Panc1 (cell line): Measurements from ENCODE around the gene DLG2. TPM values are rescaled to one million over a fixed set of nuclear protein-coding genes. Genes with fewer than 3 reads are reported as not detected.

Source experiments
- ATAC-seq: fragments of 200-7000 bp; cut with Tn5 transposase; 2 replicates; pipeline ENCODE4 v1.9.1; 2020; ENCODE audit warnings: mild to moderate bottlenecking, moderate library complexity
- BruUV-seq: library from RNA; stranded (reverse); fragments of 400-500 nt; replicated peaks from 2 replicates; lab custom pipeline; 2021; lab: Mats Ljungman, UMichigan
- CTCF ChIA-PET: fragments of 300-600 bp; sonication (Branson Sonifier 250); formaldehyde crosslinking; loops from one replicate; lab custom pipeline; 2022; ENCODE audit warnings: antibody characterized with exemption; lab: Charles Lee
- POLR2A ChIA-PET: fragments of 300-600 bp; sonication (Branson Sonifier 250); formaldehyde crosslinking; loops from one replicate; lab custom pipeline; 2022; ENCODE audit warnings: antibody characterized with exemption; lab: Charles Lee
- DNase-seq: peaks from one replicate; pipeline ENCODE4 v3.0.0-alpha.2; 2010; ENCODE audit warnings: low read depth, low spot score
- H3K27ac ChIP-seq: 2 replicates; pipeline ENCODE4 v1.5.1; 2011; ENCODE audit warnings: mild to moderate bottlenecking, low read length, inconsistent platforms
- H3K27me3 ChIP-seq: fragments of 200-500 bp; sonication (Bioruptor generic); 2 replicates; pipeline ENCODE4 v1.6.0; 2014; ENCODE audit warnings: low read length, inconsistent platforms; ENCODE audit not compliant: control insufficient read depth, insufficient read depth
- H3K36me3 ChIP-seq: fragments of 200-500 bp; sonication (Bioruptor generic); 2 replicates; pipeline ENCODE4 v1.5.1; 2014; ENCODE audit warnings: inconsistent platforms, mild to moderate bottlenecking, low read length, moderate library complexity; ENCODE audit not compliant: control insufficient read depth, insufficient read depth
- H3K4me1 ChIP-seq: 2 replicates; pipeline ENCODE4 v1.5.1; 2011; ENCODE audit warnings: inconsistent platforms, mild to moderate bottlenecking, low read length, moderate library complexity; ENCODE audit not compliant: control insufficient read depth, insufficient read depth
- H3K4me3 ChIP-seq, 2 experiments: 2 replicates each; pipeline ENCODE4 v1.5.1; 2011 to 2012; ENCODE audit warnings: low read depth in 2 of 2, low read length in 2 of 2, mild to moderate bottlenecking in 2 of 2, inconsistent platforms in 1 of 2, moderate library complexity in 1 of 2
- H3K9me3 ChIP-seq: fragments of 200-500 bp; sonication (Bioruptor generic); 2 replicates; pipeline ENCODE4 v1.5.1; 2014; ENCODE audit warnings: low read depth, mild to moderate bottlenecking, inconsistent platforms, low read length, moderate library complexity; ENCODE audit not compliant: control insufficient read depth, insufficient read depth
- CTCF ChIP-seq: fragments of 450-650 bp; IDR thresholded peaks from 2 replicates; pipeline ENCODE4 v1.5.1; 2017; ENCODE audit warnings: mild to moderate bottlenecking
- POLR2AphosphoS5 ChIP-seq: IDR thresholded peaks from 2 replicates; pipeline ENCODE4 v1.6.1; 2012; ENCODE audit warnings: mild to moderate bottlenecking, low read depth, low read length, moderate library complexity
- REST ChIP-seq, 2 experiments: IDR thresholded peaks; 2 replicates each; pipeline ENCODE4 v1.6.1; 2011 to 2012; ENCODE audit warnings: low read depth in 2 of 2, control low read depth in 1 of 2, low read length in 1 of 2, mild to moderate bottlenecking in 1 of 2, moderate library complexity in 1 of 2; ENCODE audit not compliant: insufficient read depth in 1 of 2
- SIN3A ChIP-seq: IDR thresholded peaks from 2 replicates; pipeline ENCODE4 v1.6.1; 2012; ENCODE audit warnings: low read depth, mild to moderate bottlenecking, low read length, moderate library complexity, borderline replicate concordance; ENCODE audit not compliant: insufficient read depth
- TCF7L2 ChIP-seq: IDR thresholded peaks from 2 replicates; pipeline ENCODE4 v1.6.1; 2011; ENCODE audit warnings: mild to moderate bottlenecking, low read depth, low read length, inconsistent platforms
- in situ Hi-C: cut with HindIII; loops from 2 replicates; pipeline ENCODE4 v1.10.0; 2016; ENCODE audit warnings: low sequenced_read_pairs, low pct_unique_long_range_greater_than_20kb
- intact Hi-C: fragments of 100-400 bp; cut with micrococcal nuclease; formaldehyde crosslinking; loops from one replicate; pipeline ENCODE4 v1.10.0; 2022; ENCODE audit not compliant: unreplicated experiment
- total RNA-seq: library from RNA; stranded (reverse); gene quantifications from one replicate; pipeline ENCODE4 v1.2.1, GENCODE V29; 2021; ENCODE audit not compliant: unreplicated experiment

The DLG2 gene
- total RNA-seq, 1 experiment from 2014 or later, result 4.2 TPM

- intact Hi-C loops, result no loop called here
- ATAC-seq (no peak), DNase-seq (no peak)
- CTCF ChIA-PET, result no interaction called here
- H3K4me1 ChIP-seq, result no peaks in the 10 kb centered on the region
- H3K4me3 ChIP-seq, result no peak overlapping the region
- H3K9me3 ChIP-seq, result no peaks in the 10 kb centered on the region
- POLR2A ChIA-PET, result no interaction called here
- TF ChIP-seq CTCF, result no peak
- no peak for TF ChIP-seq SIN3A
- no peak for TF ChIP-seq POLR2AphosphoS5
- no peak for TF ChIP-seq TCF7L2
- TF ChIP-seq REST (IDR thresholded peaks at IDR 0.05; ENCODE audit: insufficient read depth in 1 of 2, low read depth in 2 of 2, low read length in 1 of 2), result no peak
- no peaks in the 10 kb centered on the region for H3K27me3 ChIP-seq
- H3K36me3 ChIP-seq, result no peaks in the 10 kb centered on the region
- BruUV-seq, result no TSS peak
- H3K27ac ChIP-seq, result no peak overlapping the region
- in situ Hi-C loops, result no loop called here
These were observed 131.2 kb downstream of the DLG2 start for GRCh38 chr11:85495918-85496317.

GRCh38 chr11:85494396-85494795, 132.7 kb downstream of the DLG2 start:
- DNase-seq, result no peak

GRCh38 chr11:85485902-85486301, 141.2 kb downstream of the DLG2 start:
- ChIA-PET POLR2A (no interaction called here), CTCF (no interaction called here)
- H3K9me3 ChIP-seq, result no peaks in the 10 kb centered on the region
- no peaks in the 10 kb centered on the region for H3K4me1 ChIP-seq
- BruUV-seq, result no TSS peak
- no peaks in the 10 kb centered on the region for H3K27me3 ChIP-seq
- no peak overlapping the region for H3K27ac ChIP-seq
- H3K4me3 ChIP-seq, result no peak overlapping the region
- TF ChIP-seq REST (IDR thresholded peaks at IDR 0.05; ENCODE audit: insufficient read depth in 1 of 2, low read depth in 2 of 2, low read length in 1 of 2) (no peak), CTCF (no peak)
- no peak for ATAC-seq
- DNase-seq, result no peak
- H3K36me3 ChIP-seq, result no peaks in the 10 kb centered on the region
- intact Hi-C loops, result no loop called here
- in situ Hi-C loops, result no loop called here

More at GRCh38 chr11:85494396-85494795, 132.7 kb downstream of the DLG2 start:
- no TSS peak for BruUV-seq
- H3K4me1 ChIP-seq, result no peaks in the 10 kb centered on the region
- ChIA-PET POLR2A (no interaction called here), CTCF (interaction anchor here (0.7 kb wide), 2 partner anchors 48 to 1336 kb away, joined by 3 to 10 read pairs; no protein-coding TSS in a partner anchor)
- no peak overlapping the region for H3K4me3 ChIP-seq
- no peak for TF ChIP-seq POLR2AphosphoS5
- H3K36me3 ChIP-seq, result no peaks in the 10 kb centered on the region
- H3K27me3 ChIP-seq, result no peaks in the 10 kb centered on the region
- ATAC-seq, result no peak
- in situ Hi-C loops (no loop called here), intact Hi-C loops (no loop called here)
- H3K9me3 ChIP-seq, result no peaks in the 10 kb centered on the region
- no peak overlapping the region for H3K27ac ChIP-seq
